ENCODE data around the gene ARMC6. TPM values are rescaled to one million over a fixed set of nuclear protein-coding genes. Genes with fewer than 3 reads are reported as not detected.

Gene ARMC6
- total and polyA plus RNA-seq, 4 donors, result 8.8 to 13.2 (median 12.4) TPM

- Histone ChIP-seq H3K36me3 (ENCODE audit: control insufficient read depth in 1 of 2, insufficient read depth in 2 of 2, low read length in 1 of 2) (no peaks in the 10 kb centered on the region), H3K9me3 (ENCODE audit: control insufficient read depth, low read length) (no peaks in the 10 kb centered on the region), H3K4me3 (ENCODE audit: low read length in 2 of 2) (no peak overlapping the region), H3K27me3 (ENCODE audit: control insufficient read depth in 1 of 2, insufficient read depth in 2 of 2, low read length in 1 of 2) (no peaks in the 10 kb centered on the region), H3K27ac (ENCODE audit: low read depth in 1 of 2, low read length in 2 of 2) (no peak overlapping the region), H3K4me1 (ENCODE audit: control insufficient read depth in 1 of 2, insufficient read depth in 2 of 2, low read length in 2 of 2) (no peaks in the 10 kb centered on the region)
- ATAC-seq (ENCODE audit: low FRiP score) (no peak), DNase-seq (no peak)
- intact Hi-C loops (cut with DNase I), result no loop called here
- WGBS, 2 donors, result 90% methylated on average over 6 of the region's 6 CpGs
Measured at GRCh38 chr19:19043481-19043880, 10.1 kb downstream of the ARMC6 start.

GRCh38 chr19:19043881-19044280 is 10.5 kb downstream of the ARMC6 start:
- DNase-seq (no peak), ATAC-seq (ENCODE audit: low FRiP score) (no peak)
- intact Hi-C loops (cut with DNase I), result no loop called here
- Histone ChIP-seq H3K36me3 (ENCODE audit: control insufficient read depth in 1 of 2, insufficient read depth in 2 of 2, low read length in 1 of 2) (no peaks in the 10 kb centered on the region), H3K4me3 (ENCODE audit: low read length in 2 of 2) (no peak overlapping the region), H3K27me3 (ENCODE audit: control insufficient read depth in 1 of 2, insufficient read depth in 2 of 2, low read length in 1 of 2) (no peaks in the 10 kb centered on the region), H3K4me1 (ENCODE audit: control insufficient read depth in 1 of 2, insufficient read depth in 2 of 2, low read length in 2 of 2) (no peaks in the 10 kb centered on the region), H3K9me3 (ENCODE audit: control insufficient read depth, low read length) (no peaks in the 10 kb centered on the region), H3K27ac (ENCODE audit: low read depth in 1 of 2, low read length in 2 of 2) (no peak overlapping the region)
- 90 to 94% methylated on average over 6 of the region's 6 CpGs for WGBS, 2 donors

- intact Hi-C loops (cut with DNase I), result no loop called here
- 96 to 97% methylated on average over 2 of the region's 2 CpGs for WGBS, 2 donors
- DNase-seq (no peak), ATAC-seq (ENCODE audit: low FRiP score) (no peak)
- Histone ChIP-seq H3K4me1 (ENCODE audit: control insufficient read depth in 1 of 2, insufficient read depth in 2 of 2, low read length in 2 of 2) (no peaks in the 10 kb centered on the region), H3K27ac (ENCODE audit: low read depth in 1 of 2, low read length in 2 of 2) (no peak overlapping the region), H3K4me3 (ENCODE audit: low read length in 2 of 2) (no peak overlapping the region), H3K27me3 (ENCODE audit: control insufficient read depth in 1 of 2, insufficient read depth in 2 of 2, low read length in 1 of 2) (no peaks in the 10 kb centered on the region), H3K9me3 (ENCODE audit: control insufficient read depth, low read length) (no peaks in the 10 kb centered on the region), H3K36me3 (ENCODE audit: control insufficient read depth in 1 of 2, insufficient read depth in 2 of 2, low read length in 1 of 2) (peaks cover 0 to 4% of the 10 kb centered on the region in 2 donors)
Measured at GRCh38 chr19:19049406-19049805, 16.0 kb downstream of the ARMC6 start.

GRCh38 chr19:19050104-19050503 is 16.7 kb downstream of the ARMC6 start:
- no peaks in the 10 kb centered on the region for H3K9me3 ChIP-seq (ENCODE audit: control insufficient read depth, low read length)
- DNase-seq, result no peak
- intact Hi-C loops (cut with DNase I), result no loop called here
- ATAC-seq (ENCODE audit: low FRiP score), result no peak
- H3K4me3 ChIP-seq (ENCODE audit: low read length in 2 of 2), result no peak overlapping the region
- no peaks in the 10 kb centered on the region for H3K4me1 ChIP-seq (ENCODE audit: control insufficient read depth in 1 of 2, insufficient read depth in 2 of 2, low read length in 2 of 2)
- H3K27ac ChIP-seq (ENCODE audit: low read depth in 1 of 2, low read length in 2 of 2), result no peak overlapping the region
- peaks cover 0 to 4% of the 10 kb centered on the region in 2 donors for H3K36me3 ChIP-seq (ENCODE audit: control insufficient read depth in 1 of 2, insufficient read depth in 2 of 2, low read length in 1 of 2)
- no peaks in the 10 kb centered on the region for H3K27me3 ChIP-seq (ENCODE audit: control insufficient read depth in 1 of 2, insufficient read depth in 2 of 2, low read length in 1 of 2)
- WGBS, 2 donors, result 87% methylated on average over 4 of the region's 4 CpGs

- peaks cover 0 to 4% of the 10 kb centered on the region in 2 donors for H3K36me3 ChIP-seq (ENCODE audit: control insufficient read depth in 1 of 2, insufficient read depth in 2 of 2, low read length in 1 of 2)
Measured at GRCh38 chr19:19050731-19051130, 17.3 kb downstream of the ARMC6 start.

GRCh38 chr19:19051478-19052213 is 18.2 kb downstream of the ARMC6 start:
- ATAC-seq (ENCODE audit: low FRiP score), result no peak
- Histone ChIP-seq H3K36me3 (ENCODE audit: control insufficient read depth in 1 of 2, insufficient read depth in 2 of 2, low read length in 1 of 2) (peaks cover 0 to 4% of the 10 kb centered on the region in 2 donors), H3K27ac (ENCODE audit: low read depth in 1 of 2, low read length in 2 of 2) (no peak overlapping the region), H3K27me3 (ENCODE audit: control insufficient read depth in 1 of 2, insufficient read depth in 2 of 2, low read length in 1 of 2) (no peaks in the 10 kb centered on the region), H3K9me3 (ENCODE audit: control insufficient read depth, low read length) (no peaks in the 10 kb centered on the region), H3K4me1 (ENCODE audit: control insufficient read depth in 1 of 2, insufficient read depth in 2 of 2, low read length in 2 of 2) (no peaks in the 10 kb centered on the region), H3K4me3 (ENCODE audit: low read length in 2 of 2) (no peak overlapping the region)
- 93% methylated on average over 20 of the region's 20 CpGs for WGBS, 2 donors
- intact Hi-C loops (cut with DNase I), result loop anchor here in 1 of 2 donors (2.0 kb wide), 1 partner anchor 87 kb away; the partner anchor contains the start of gene TMEM161A
- DNase-seq, result no peak

More at GRCh38 chr19:19050731-19051130, 17.3 kb downstream of the ARMC6 start:
- intact Hi-C loops (cut with DNase I), result no loop called here
- ATAC-seq (ENCODE audit: low FRiP score) (no peak), DNase-seq (no peak)
- Histone ChIP-seq H3K4me1 (ENCODE audit: control insufficient read depth in 1 of 2, insufficient read depth in 2 of 2, low read length in 2 of 2) (no peaks in the 10 kb centered on the region), H3K9me3 (ENCODE audit: control insufficient read depth, low read length) (no peaks in the 10 kb centered on the region), H3K4me3 (ENCODE audit: low read length in 2 of 2) (no peak overlapping the region), H3K27me3 (ENCODE audit: control insufficient read depth in 1 of 2, insufficient read depth in 2 of 2, low read length in 1 of 2) (no peaks in the 10 kb centered on the region), H3K27ac (ENCODE audit: low read depth in 1 of 2, low read length in 2 of 2) (no peak overlapping the region)
- WGBS, 2 donors, result 84 to 89% methylated on average over 2 of the region's 2 CpGs

GRCh38 chr19:19052921-19053320 is 19.5 kb downstream of the ARMC6 start:
- H3K27ac ChIP-seq (ENCODE audit: low read depth in 1 of 2, low read length in 2 of 2), result no peak overlapping the region
- H3K4me3 ChIP-seq (ENCODE audit: low read length in 2 of 2), result no peak overlapping the region
- 88 to 96% methylated on average over 1 of the region's 1 CpG for WGBS, 2 donors
- ATAC-seq (ENCODE audit: low FRiP score) (no peak), DNase-seq (no peak)
- H3K9me3 ChIP-seq (ENCODE audit: control insufficient read depth, low read length), result no peaks in the 10 kb centered on the region
- H3K36me3 ChIP-seq (ENCODE audit: control insufficient read depth in 1 of 2, insufficient read depth in 2 of 2, low read length in 1 of 2), result peaks cover 0 to 4% of the 10 kb centered on the region in 2 donors
- intact Hi-C loops (cut with DNase I), result loop anchor here in 1 of 2 donors (2.0 kb wide), 1 partner anchor 86 kb away; the partner anchor contains the start of gene TMEM161A
- no peaks in the 10 kb centered on the region for H3K4me1 ChIP-seq (ENCODE audit: control insufficient read depth in 1 of 2, insufficient read depth in 2 of 2, low read length in 2 of 2)
- no peaks in the 10 kb centered on the region for H3K27me3 ChIP-seq (ENCODE audit: control insufficient read depth in 1 of 2, insufficient read depth in 2 of 2, low read length in 1 of 2)

- no peaks in the 10 kb centered on the region for H3K27me3 ChIP-seq (ENCODE audit: control insufficient read depth in 1 of 2, insufficient read depth in 2 of 2, low read length in 1 of 2)
- DNase-seq (peak; percentile 69 to 86), ATAC-seq (ENCODE audit: low FRiP score) (peak; percentile 61)
- no peaks in the 10 kb centered on the region for H3K4me1 ChIP-seq (ENCODE audit: control insufficient read depth in 1 of 2, insufficient read depth in 2 of 2, low read length in 2 of 2)
- 88% methylated on average over 24 to 25 of the region's 25 CpGs for WGBS, 2 donors
- H3K4me3 ChIP-seq (ENCODE audit: low read length in 2 of 2), result no peak overlapping the region
- intact Hi-C loops (cut with DNase I), result loop anchor here in 1 of 2 donors (2.0 kb wide), 1 partner anchor 85 kb away; the partner anchor contains the start of gene TMEM161A
- no peak overlapping the region for H3K27ac ChIP-seq (ENCODE audit: low read depth in 1 of 2, low read length in 2 of 2)
- no peaks in the 10 kb centered on the region for H3K9me3 ChIP-seq (ENCODE audit: control insufficient read depth, low read length)
- peaks cover 0 to 4% of the 10 kb centered on the region in 2 donors for H3K36me3 ChIP-seq (ENCODE audit: control insufficient read depth in 1 of 2, insufficient read depth in 2 of 2, low read length in 1 of 2)
Measured at GRCh38 chr19:19053508-19054314, 20.3 kb downstream of the ARMC6 start.

All from aorta (tissue), 5 donors.